Measurements from ENCODE around the gene TSPAN4.

DNA sequence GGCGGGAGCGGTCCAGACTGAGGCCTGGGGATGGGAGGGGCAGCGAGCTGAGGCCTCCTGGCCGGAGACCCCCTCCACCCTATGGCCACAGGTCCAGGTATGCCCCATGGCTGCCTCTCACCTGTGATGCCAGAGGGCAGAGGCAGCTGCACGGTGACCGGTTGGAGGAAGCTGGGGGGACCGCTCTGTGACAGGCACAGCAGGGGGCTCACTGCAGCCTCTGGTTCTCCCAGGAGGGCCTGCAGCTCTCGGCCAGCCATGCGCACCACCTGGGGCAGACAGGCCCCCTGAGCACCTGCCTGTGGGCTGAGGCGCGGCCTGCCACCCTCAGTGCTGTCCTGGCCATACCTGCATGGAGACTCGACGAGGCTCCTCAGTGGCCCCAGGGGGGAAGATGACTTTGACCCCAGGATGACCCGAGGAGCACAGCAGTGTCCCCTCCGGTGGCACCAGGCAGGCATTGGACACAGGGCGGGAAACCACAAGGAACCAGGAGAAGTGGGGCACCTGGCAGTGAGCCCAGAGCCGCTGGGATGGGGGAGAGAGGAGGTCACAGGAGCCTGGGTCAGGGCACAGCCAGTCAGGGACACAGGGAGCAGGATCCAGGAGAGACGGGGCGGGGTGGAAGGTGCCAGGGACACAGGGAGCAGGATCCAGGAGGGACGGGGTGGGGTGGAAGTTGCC lies 41.4 kb upstream of the TSPAN4 start:
- TF ChIP-seq POLR2A (IDR thresholded peaks at IDR 0.05; ENCODE audit: low read length) (no peak), GATA1 (IDR thresholded peaks at IDR 0.05; ENCODE audit: low read depth, low read length) (no peak)
